ENCODE results near the gene DNAH9. TPM values are rescaled to one million over a fixed set of nuclear protein-coding genes. Genes with fewer than 3 reads are reported as not detected.
A peak's percentile ranks its signal among the peaks of the same experiment; 100 is the strongest.

Gene DNAH9
- polyA plus RNA-seq, 1 donor from 2014 or later = 2.0 TPM

GRCh38 chr17:11899537-11899942 is 301.3 kb downstream of the DNAH9 start:
- no peaks in the 10 kb centered on the region for H4K20me1 ChIP-seq (ENCODE audit: insufficient read depth)
- no peaks in the 10 kb centered on the region for H3K36me3 ChIP-seq (ENCODE audit: insufficient read depth, low read length)
- H3K27ac ChIP-seq (ENCODE audit: low read length) = no peak overlapping the region
- H3K27me3 ChIP-seq (ENCODE audit: insufficient read depth, low read depth, low read length) = no peaks in the 10 kb centered on the region
- H3K79me2 ChIP-seq (replicated peaks; ENCODE audit: insufficient read depth, low read length) = no peaks in the 10 kb centered on the region
- H3K4me2 ChIP-seq (ENCODE audit: low read length) = no peak overlapping the region
- H2AFZ ChIP-seq (ENCODE audit: low read depth, low read length) = no peak overlapping the region
- H3K9me3 ChIP-seq (ENCODE audit: low read length) = no peaks in the 10 kb centered on the region
- no peaks in the 10 kb centered on the region for H3K9me2 ChIP-seq (ENCODE audit: insufficient read depth, low read length)
- H3K4me3 ChIP-seq (ENCODE audit: low read length) = no peak overlapping the region
- no peak overlapping the region for H3K9ac ChIP-seq (ENCODE audit: low read length)
- no peak for TF ChIP-seq POLR2AphosphoS5 (IDR thresholded peaks at IDR 0.05)
- peak; percentile 27 for TF ChIP-seq RAD21 (conservative IDR thresholded peaks at IDR 0.05)
- TF ChIP-seq, protein P1, sequence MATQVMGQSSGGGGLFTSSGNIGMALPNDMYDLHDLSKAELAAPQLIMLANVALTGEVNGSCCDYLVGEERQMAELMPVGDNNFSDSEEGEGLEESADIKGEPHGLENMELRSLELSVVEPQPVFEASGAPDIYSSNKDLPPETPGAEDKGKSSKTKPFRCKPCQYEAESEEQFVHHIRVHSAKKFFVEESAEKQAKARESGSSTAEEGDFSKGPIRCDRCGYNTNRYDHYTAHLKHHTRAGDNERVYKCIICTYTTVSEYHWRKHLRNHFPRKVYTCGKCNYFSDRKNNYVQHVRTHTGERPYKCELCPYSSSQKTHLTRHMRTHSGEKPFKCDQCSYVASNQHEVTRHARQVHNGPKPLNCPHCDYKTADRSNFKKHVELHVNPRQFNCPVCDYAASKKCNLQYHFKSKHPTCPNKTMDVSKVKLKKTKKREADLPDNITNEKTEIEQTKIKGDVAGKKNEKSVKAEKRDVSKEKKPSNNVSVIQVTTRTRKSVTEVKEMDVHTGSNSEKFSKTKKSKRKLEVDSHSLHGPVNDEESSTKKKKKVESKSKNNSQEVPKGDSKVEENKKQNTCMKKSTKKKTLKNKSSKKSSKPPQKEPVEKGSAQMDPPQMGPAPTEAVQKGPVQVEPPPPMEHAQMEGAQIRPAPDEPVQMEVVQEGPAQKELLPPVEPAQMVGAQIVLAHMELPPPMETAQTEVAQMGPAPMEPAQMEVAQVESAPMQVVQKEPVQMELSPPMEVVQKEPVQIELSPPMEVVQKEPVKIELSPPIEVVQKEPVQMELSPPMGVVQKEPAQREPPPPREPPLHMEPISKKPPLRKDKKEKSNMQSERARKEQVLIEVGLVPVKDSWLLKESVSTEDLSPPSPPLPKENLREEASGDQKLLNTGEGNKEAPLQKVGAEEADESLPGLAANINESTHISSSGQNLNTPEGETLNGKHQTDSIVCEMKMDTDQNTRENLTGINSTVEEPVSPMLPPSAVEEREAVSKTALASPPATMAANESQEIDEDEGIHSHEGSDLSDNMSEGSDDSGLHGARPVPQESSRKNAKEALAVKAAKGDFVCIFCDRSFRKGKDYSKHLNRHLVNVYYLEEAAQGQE (IDR thresholded peaks at IDR 0.05; ENCODE audit: borderline replicate concordance) = no peak
- no peak for TF ChIP-seq EZH2 (IDR thresholded peaks at IDR 0.05; ENCODE audit: borderline replicate concordance, insufficient read depth, low read length, poor library complexity, severe bottlenecking)
- no peak for TF ChIP-seq MXI1 (conservative IDR thresholded peaks at IDR 0.05; ENCODE audit: poor library complexity, severe bottlenecking)
- peak; percentile 14 for TF ChIP-seq EP300 (conservative IDR thresholded peaks at IDR 0.05; ENCODE audit: poor library complexity, severe bottlenecking)
- no peak for TF ChIP-seq TAF1 (IDR thresholded peaks at IDR 0.05; ENCODE audit: low read depth)
- TF ChIP-seq SMC3 (conservative IDR thresholded peaks at IDR 0.05; ENCODE audit: poor library complexity) = peak; percentile 22
- TF ChIP-seq, protein P2, sequence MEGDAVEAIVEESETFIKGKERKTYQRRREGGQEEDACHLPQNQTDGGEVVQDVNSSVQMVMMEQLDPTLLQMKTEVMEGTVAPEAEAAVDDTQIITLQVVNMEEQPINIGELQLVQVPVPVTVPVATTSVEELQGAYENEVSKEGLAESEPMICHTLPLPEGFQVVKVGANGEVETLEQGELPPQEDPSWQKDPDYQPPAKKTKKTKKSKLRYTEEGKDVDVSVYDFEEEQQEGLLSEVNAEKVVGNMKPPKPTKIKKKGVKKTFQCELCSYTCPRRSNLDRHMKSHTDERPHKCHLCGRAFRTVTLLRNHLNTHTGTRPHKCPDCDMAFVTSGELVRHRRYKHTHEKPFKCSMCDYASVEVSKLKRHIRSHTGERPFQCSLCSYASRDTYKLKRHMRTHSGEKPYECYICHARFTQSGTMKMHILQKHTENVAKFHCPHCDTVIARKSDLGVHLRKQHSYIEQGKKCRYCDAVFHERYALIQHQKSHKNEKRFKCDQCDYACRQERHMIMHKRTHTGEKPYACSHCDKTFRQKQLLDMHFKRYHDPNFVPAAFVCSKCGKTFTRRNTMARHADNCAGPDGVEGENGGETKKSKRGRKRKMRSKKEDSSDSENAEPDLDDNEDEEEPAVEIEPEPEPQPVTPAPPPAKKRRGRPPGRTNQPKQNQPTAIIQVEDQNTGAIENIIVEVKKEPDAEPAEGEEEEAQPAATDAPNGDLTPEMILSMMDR (IDR thresholded peaks at IDR 0.05; ENCODE audit: poor library complexity, severe bottlenecking) = no peak
- no peaks in the 10 kb centered on the region for H3F3A ChIP-seq (ENCODE audit: insufficient read depth, low read length, poor library complexity, severe bottlenecking)

DNA sequence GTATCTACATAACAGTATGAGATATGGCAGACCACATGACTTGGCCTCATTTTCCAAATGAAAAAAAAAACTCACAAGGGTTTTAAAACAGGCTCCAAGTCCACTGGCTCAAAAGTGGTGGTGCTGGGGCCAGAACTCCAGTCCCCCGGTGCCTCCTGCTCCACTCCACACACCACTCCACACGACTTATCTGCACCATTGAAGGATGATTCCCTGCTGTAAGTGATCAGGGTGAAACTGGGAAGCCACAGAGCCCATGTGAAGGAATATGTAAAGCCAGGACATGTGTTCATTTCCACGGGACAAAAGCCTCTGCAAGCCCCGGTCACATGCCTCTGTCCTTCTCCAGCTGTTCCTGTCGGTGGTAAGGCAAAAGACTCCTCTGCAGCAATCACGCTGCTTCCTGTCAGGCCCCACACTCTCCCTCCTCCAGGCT is 301.8 kb downstream of the DNAH9 start:
- H3K4me3 ChIP-seq (ENCODE audit: low read length) = no peak overlapping the region
- H2AFZ ChIP-seq (ENCODE audit: low read depth, low read length) = no peak overlapping the region
- no peak for TF ChIP-seq EP300 (conservative IDR thresholded peaks at IDR 0.05; ENCODE audit: poor library complexity, severe bottlenecking)
- no peak for TF ChIP-seq POLR2AphosphoS5 (IDR thresholded peaks at IDR 0.05)
- no peak for TF ChIP-seq SMC3 (conservative IDR thresholded peaks at IDR 0.05; ENCODE audit: poor library complexity)
- no peak for TF ChIP-seq MXI1 (conservative IDR thresholded peaks at IDR 0.05; ENCODE audit: poor library complexity, severe bottlenecking)
- TF ChIP-seq, protein P2 (IDR thresholded peaks at IDR 0.05; ENCODE audit: poor library complexity, severe bottlenecking) = no peak
- TF ChIP-seq RAD21 (conservative IDR thresholded peaks at IDR 0.05) = no peak
- no peak for TF ChIP-seq EZH2 (IDR thresholded peaks at IDR 0.05; ENCODE audit: borderline replicate concordance, insufficient read depth, low read length, poor library complexity, severe bottlenecking)
- TF ChIP-seq, protein P1 (IDR thresholded peaks at IDR 0.05; ENCODE audit: borderline replicate concordance) = no peak
- TF ChIP-seq TAF1 (IDR thresholded peaks at IDR 0.05; ENCODE audit: low read depth) = no peak
- no peaks in the 10 kb centered on the region for H3K9me2 ChIP-seq (ENCODE audit: insufficient read depth, low read length)
- H4K20me1 ChIP-seq (ENCODE audit: insufficient read depth) = no peaks in the 10 kb centered on the region
- no peaks in the 10 kb centered on the region for H3K79me2 ChIP-seq (replicated peaks; ENCODE audit: insufficient read depth, low read length)
- no peaks in the 10 kb centered on the region for H3K9me3 ChIP-seq (ENCODE audit: low read length)
- H3K4me2 ChIP-seq (ENCODE audit: low read length) = no peak overlapping the region
- no peak overlapping the region for H3K9ac ChIP-seq (ENCODE audit: low read length)
- no peaks in the 10 kb centered on the region for H3F3A ChIP-seq (ENCODE audit: insufficient read depth, low read length, poor library complexity, severe bottlenecking)
- no peaks in the 10 kb centered on the region for H3K27me3 ChIP-seq (ENCODE audit: insufficient read depth, low read depth, low read length)
- H3K36me3 ChIP-seq (ENCODE audit: insufficient read depth, low read length) = no peaks in the 10 kb centered on the region
- no peak overlapping the region for H3K27ac ChIP-seq (ENCODE audit: low read length)

Measured in neural cell (in vitro differentiated cells).